Right renal pelvis (tissue), 4 donors: ENCODE measurements around the gene MOB3A. TPM values are rescaled to one million over a fixed set of nuclear protein-coding genes. Genes with fewer than 3 reads are reported as not detected.

ENCODE experiments used
- DNase-seq, 4 donors: peaks; one replicate each; pipeline ENCODE4 v3.0.0-alpha.2; 2013; ENCODE audit warnings: low read depth in 4 of 4, low spot score in 3 of 4, missing footprints in 1 of 4
- polyA plus RNA-seq, 4 donors: library from polyadenylated mRNA; unstranded; fragments of 120-200 nt; gene quantifications; one replicate each; pipeline ENCODE4 v1.2.1, GENCODE V29; 2013; ENCODE audit not compliant: insufficient read length in 4 of 4

MOB3A gene
- polyA plus RNA-seq, 4 donors, result 23.4 to 26.8 (median 25.1) TPM

DNA sequence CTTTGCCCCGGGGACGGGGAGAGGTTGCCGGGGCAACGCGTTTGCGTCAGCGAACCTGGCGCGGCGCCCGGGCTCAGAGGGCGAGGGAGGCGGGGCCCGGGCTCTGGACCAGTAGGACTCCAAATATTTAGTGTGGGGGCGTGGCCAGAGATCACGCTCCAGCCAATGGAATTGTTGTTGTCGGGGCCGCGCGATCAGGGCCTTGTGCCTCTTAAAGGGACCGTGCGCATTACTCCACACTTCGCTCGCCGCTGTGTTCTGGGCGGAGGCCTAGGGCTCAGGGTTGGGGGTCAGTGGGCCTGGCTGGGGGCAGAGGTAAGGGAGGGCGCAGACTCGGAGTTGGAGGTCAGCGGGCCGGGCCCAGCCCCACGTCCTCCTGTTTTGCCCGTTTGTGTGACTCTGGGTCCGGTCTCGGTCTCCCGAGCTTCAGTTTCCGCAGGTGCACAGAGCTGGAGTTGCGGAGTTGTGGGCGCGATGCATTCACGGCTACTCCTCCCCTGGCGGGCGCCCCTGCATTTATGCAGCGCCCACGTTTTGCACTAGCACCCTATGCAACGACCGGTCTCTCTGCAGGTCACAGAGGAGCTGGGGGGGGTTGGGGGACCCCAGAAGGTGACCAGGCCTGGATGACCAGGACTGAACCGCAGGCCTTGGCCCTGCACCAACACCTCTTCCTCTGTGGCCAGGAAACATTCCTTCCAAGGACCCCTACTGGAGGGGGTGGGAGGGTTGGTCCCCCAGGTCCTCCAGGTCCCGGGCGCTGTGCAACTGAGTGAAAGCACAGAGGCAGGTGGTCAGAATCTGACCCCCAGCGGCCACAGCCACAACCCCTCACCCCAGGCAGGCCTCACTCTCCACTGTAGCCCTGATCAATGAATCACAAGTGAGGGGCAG, 34.4 kb downstream of the MOB3A start:
- DNase-seq, result peak; percentile 96 to 99 (median 97)

DNA sequence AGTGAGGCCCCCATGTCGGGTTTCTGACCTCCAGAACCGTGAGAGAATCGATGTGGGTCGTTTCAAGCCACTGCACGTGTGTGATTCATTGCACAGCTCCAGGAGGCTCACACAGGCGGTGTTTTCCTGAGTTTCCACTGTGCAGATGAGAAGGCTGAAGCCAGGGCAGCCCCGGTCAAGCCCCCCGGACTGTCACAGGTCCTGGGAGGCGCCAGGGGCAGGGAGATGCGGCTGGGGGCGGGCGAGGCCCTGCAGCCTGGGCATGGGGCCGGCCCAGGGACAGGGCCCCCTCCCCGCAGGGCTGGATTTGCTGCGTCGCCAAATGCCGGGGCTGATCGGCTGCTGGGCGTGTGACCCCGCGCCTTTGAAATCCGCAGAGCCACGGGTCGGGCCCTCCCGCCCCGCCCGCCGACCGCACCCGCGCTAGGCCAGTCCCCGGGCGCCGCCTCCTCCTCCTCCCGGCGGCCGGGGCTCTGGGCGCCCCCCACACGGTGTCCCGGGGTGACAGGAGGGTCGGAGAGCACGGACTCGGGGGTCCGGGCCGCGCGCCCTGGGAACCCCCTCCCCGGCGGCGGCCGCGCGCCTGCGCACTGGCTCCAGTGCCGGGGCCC, 35.1 kb downstream of the MOB3A start:
- no peak for DNase-seq

DNA sequence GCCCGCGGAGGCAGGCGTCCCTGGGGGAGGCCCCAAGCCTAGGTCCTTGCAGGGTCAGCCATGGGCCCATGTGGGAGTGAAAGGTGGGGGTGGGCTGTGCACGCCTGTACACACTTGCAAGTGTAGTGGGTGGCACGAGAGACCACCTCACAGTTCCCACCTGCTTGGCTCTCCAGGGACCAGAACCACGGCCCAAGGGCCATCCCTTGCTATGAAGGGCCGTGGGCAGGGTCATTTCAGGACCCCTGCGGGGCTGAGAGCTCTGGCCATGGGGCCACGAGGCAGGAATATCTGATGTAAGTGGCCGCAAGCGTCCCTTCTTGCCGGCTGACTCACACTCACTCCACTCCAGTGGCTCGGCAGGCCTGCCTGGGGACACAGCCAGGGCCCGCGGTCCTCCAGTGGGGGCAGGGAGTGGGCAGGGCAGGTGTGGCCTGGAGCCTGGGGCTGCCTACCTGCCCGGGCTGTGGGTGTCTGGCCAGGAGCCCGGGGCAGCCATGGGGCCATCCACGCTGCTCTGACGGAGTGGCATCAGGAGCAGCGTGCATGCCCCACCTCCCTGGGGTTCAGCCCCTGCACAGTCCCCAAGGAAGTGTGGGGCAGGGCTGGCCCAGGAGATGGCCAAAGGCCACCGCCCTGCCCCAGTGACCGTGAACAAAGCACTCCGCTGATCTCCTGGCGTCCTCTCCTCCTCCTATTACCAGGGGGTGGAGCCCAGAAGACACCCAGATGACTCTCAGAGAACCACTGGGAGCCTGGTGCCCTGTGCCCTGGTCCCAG, 36.5 kb downstream of the MOB3A start:
- DNase-seq, result no peak

DNA sequence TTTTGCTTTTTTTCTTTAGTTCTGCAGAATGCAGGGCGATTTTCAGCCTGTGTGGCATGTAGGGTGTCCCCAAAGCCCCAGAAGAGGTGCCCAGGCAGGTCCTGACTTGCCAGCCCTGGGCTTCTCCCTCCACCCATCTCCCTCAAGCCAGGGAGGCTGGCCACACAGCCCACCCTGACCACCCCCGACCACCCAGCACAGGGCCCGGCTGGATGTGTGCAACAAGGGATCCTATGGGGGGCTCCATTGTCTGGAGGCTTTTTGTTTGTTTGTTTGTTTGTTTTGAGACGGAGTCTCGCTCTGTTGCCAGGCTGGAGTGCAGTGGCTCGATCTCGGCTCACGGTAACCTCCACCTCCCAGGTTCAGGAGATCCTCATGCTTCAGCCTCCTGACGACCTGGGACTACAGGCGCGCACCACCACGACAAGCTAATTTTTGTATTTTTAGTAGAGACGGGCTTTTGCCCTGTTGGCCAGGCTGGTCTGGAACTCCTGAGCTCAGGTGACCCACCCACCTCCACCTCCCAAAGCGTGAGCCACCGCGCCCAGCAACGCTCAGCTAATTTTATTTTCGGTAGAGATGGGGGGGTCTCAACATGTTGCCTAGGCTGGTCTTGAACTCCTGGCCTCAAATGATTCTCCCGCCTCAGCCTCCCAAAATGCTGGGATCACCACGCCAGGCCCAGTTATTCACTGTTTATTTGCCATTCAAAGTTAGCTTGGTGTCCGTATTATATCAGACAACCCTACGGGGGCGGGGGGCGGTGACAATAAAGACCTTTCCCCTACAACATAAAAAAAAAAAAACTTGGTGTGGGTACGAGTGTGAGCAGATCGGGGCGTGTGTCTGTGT, 37.3 kb downstream of the MOB3A start:
- DNase-seq, result no peak

DNA sequence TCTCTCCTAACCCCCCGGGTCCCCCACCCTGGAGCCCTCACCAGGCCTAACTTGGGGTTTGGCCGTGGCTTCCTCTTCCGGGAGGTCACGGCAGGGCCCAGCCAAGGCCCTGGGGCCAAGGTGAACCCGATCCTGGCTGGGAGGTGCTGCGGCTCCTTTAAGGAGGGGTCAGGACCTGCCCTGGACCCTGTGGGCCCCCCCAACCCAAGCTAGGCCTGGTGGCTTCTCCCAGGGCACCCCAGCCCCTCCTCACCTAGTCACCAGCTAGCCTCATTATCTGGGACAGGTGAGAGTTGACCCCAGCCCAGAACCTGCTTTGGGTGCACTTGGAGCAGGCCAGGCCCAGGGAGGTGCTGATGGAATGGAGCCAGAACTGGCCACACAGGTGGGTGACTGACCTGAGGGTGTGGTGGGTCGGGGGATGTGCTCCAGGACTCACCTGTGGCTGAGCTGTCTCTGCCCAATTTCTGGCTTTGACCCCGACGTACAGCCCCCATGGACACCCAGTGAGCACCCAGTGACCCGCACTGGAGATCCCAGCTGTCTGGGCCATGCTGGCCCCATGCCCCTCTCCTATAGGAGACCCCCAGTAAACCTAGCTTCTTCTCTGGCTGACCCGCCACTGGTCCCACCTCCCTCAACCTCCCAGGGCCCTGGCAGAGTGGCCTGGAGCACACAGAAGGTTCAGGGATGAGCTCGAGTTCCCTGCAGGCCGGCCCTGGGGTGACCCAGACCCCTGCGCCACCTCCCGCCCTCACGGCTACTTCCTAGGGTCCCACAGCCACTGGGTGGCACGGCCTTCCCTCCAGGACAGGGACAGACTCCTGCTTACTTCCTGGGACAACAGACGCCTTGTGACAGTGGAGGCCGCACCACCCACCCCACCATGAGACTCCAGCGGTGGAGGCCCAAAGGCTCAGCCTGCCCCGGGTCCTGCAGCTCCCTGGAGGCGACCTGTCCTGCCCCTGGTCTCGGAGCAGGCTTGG, 38.3 kb downstream of the MOB3A start:
- DNase-seq, result no peak

DNA sequence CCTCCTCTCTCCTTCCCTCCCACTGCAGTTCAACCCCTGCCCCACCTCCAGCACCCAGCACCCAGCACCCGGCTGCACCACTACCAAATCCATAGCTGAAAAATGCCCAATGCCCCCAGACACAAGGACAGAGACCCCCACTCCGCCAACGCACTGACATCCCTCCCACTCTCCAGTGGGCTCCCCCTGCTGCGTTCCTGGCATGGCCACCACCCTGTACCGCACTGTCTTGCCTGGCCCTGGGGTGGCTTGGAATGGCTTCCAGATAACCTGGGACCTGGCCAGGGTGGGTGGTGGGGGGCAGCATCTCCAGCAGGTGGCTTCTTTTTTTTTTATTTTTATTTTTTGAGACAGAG, 39.3 kb downstream of the MOB3A start:
- DNase-seq, result no peak

DNA sequence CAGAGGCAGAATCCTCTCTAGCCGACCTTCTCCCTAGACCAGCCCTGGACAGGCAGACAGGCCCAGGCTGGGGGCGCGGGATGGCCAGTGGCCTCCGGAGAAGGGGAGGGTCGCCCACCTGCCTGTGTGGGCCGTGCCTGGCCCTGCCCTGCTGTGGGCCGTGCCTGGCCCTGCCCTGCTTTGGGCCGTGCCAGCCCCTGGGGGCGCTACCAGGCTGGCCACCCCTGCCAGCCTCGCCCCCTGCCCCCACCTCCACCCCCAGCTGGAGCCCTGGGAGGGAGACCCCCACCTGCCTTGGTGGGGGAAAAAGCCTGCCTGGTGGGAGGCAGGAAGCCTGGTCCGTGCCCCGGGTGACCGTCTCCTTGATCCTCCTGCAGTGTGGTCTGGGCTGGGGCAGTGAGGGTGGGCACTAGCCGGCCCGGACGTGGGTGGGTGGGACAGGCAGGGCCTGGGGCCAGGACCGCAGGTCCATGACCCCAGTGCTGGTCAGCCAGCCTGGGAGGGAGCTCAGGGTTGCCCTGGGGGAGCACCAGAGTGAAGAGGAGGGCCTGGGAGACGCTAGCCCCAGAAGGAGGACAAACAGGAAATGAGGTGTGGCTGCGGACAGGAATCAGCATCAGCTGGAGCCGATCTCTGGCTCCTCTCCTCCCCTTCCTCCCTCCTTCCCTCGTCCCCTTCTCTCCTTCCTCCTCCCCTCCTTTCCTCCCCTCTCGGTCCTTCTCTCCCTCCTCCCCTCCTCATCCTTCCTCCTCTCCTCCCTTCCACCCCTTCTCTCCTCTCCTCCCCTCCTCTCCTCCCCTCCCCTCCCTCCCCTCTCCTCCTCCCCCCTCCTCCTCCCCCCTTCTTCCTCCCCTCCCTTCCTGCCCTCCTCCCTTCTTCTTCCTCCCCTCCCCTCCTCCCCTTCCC, 39.9 kb downstream of the MOB3A start:
- no peak for DNase-seq

DNA sequence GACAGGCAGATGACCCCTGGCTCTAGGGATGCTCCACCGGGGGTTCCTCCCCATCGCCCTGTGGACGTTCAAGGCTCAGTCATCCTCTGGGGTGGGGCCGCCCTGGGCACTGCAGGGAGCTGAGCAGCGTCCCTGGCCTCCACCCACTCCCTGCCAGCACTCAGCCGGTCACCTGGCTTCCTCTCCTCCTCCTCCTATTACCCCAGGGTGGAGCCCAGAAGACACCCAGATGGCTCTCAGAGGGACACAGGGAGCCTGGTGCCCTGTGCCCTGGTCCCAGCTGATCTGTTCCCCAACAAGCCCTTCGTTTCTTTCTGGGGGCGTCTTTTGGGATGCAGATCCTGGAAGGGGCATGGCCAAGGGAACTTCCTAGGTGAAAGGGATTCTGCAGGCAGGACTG, 41.4 kb downstream of the MOB3A start:
- DNase-seq, result no peak

DNA sequence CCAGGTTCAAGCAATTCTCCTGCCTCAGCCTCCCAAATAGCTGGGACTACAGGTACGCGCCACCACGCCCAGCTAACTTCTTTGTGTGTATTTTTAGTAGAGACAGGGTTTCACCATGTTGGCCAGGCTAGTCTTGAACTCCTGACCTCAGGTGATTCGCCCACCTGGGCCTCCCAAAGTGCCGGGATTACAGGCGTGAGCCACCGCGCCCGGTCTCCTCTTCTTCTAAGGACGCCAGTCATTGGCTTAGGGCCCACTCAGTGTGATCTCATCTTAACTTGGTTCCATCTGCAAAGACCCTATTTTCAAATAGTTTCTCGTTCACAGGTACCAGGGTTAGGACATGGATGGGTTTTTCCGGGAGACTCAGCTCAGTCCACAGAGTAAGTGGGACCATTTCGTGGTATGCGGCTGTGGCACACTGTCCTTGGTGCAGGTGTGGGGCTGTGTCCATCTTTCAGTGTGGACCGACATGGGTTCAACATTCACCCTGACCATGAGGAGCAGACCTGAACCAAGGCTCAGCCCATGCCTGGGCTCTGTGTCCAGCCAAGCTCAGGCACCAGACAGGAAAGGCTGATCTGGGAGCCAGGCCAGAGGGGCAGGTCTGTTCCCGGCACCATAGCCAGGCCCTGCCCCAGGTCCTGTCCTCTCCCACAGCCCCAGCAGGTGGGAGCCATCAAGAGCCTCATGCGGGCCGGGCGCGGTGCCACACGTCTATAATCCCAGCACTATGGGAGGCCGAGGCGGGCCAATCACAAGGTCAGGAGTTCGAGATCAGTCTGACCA, 42.3 kb downstream of the MOB3A start:
- DNase-seq, result no peak

DNA sequence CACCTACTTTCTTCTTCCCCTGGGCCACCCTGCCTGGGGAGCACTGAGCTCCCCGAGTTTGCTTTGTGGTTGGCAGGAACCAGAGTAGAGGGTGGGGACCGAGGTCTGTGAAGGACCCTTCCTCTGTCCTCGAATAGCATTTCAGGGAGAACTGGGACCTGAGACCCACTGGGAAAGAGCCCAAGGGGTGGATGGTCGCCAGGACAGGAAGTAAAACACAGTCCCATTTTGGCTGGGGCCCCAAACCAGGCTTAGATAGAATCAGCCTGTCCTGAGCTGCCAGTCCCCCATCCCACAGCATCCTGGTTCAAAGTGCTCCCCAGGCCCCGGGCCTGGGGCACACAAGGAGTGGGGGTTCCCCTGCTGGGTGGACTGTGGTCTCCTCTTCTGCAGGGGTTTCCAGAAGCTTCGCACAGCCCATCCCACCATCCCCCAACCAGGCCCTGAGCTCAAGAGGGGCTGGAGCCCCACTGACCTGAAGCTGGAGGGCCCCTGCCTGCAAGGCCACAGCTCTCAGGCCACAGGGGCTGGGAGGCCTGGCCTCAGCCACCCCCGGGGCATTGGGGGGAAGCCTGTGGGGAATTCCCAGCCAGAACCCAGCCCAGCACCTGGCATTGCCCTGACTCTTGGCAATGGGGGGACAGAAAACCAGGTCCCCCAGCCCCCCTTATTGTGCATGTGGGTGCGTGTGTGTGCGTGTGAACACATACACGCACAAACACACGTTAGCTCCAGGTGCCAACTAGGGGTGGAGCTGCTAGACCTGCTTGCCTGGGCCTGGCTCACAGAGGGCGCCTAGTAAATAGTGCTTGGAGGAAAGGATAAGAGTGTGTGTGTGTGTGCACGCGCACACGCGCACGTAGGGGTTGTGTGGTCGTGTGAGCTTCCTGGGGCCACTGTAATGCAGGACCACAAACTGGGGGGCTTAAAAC, 44.1 kb downstream of the MOB3A start:
- no peak for DNase-seq

DNA sequence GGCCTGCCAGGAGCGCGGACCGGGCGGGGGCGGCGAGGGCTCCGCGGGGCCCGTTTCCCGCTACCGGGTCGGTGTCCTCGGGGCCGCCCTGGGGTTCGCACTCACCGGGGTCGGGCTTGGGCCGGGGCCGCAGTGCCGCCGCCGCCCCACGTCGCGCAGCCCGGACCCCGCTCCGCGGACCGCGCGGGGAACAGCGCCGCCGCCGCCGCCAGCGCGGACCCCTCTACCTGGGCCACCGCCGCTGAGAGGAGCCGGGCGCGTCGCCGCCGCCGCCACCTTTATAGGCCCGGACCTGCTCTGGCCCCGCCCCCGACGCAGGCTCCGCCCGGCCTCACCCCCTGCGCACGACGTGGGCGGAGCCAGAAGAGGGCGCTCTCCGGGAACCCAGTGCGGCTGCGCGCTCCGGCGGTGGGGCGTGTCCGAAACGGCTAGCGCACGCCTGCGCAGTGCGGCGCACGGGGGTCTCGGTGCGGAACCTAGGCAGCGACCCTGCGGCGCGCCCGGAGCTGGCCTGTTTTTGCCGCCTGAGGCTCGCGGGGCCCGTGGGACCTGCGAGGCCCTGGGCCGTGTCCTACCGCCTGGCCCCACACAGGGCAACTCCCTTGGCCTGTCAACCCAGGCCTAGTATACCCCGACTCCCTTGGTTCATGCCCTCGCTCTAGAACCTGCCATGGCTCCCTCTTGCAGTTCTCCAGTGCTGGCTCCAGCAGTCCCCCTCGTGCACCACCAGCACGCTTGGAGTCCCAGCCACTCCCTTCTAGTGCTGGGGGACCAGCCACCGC, 44.9 kb downstream of the MOB3A start, which contains the start of gene MKNK2:
TSS of gene MKNK2 (minus strand) at position 254 of the 782 bp plus-strand sequence. CDS start 393 bp downstream, outside the sequence.
- peak; percentile 76 to 89 (median 82) for DNase-seq

DNA sequence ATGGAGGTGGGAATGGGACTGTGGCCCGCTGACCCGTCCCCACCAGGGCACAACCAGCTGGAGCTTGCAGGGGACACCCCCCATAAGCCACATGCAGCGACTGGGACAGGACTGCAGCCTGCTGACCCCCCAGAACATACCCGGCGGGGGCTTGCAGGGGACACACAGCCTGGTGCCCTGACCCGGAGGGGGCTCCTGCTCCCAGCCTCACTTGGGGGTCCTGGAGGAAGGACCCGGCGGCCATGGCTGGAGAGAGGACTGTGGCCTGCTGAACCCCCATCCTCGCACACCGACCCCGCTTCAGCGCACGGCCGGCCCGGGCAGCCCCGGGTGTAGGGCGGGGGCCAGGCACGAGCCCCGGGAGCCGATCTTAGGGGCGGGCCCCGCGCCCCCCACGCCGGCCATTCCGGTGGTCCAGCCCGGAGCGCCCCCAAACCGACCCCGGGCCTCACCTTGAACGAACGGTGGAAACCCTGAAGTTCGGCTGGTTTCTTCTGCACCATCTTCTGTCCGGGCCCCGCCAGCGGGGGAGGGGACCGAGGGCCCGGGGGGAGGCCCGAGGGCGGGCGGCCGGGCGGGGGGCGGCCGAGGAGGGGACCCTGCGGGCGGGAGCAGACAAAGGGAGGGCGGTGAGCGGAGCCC, 45.7 kb downstream of the MOB3A start:
- no peak for DNase-seq

DNA sequence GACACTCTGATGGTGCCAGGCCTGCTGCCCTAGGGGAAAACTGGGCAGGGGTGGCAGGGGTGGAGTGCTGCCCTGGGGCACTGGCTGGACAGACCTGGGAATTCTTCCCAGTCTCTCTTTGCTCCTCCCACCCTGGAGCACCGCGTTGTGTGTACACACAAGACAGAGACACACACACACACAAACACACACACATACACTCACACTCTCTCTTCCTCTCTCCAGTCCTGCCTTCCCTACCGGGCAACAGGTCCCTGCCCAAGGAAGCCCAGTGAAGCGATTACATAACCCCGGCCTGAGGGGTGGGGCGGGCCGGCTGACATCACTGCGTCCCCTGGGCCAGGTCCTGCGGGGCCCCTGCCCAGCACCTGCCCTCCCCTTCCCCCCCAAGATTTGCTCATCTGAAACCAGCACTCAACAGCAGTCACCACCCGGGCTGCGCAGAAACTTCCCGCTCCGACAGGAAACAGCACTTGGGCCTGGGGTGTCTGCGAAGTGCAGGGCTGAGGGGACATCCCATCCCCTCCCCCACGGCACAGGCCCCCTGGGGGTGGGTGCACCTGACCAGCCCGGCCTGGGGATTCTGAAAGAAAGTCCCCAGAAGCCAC, 46.3 kb downstream of the MOB3A start:
- no peak for DNase-seq

DNA sequence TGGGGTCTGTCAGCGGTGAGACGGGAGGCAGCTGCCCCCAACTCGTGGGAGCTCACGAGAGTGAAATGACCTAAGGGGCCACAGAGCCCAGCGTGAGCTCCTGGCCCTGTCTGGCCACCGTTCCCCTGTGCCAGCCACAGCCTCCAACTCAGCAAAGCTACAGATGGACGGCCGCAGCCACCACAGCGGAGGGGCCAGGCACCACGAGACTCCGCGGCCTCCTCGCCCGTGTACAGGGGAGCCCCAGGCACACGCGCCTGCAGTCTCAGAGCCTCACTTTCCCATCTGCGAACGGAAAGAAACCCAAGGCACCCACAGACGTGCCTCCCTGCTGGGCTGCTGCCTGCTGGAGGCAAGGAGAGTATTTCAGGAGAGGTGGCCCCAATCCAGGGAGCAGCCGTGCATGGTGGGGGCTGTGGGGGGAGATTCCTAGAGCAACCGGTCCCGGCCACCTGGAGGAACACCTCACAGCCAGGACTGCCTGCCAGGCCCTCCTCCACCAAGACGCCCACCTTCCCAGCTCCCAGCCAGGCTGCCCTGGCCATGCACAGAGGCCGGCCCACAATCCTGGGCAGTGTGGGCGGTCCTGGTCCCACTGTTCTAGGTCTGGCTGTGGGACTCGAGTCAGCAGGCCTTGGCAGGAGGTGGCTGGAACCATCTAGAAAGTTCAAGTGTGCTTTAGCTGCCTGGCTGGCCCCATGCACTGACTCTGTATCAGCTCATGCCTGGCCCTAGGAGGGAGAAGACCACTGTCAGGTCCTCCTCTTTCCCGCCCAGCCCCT, 47.0 kb downstream of the MOB3A start:
- no peak for DNase-seq
